CD14-positive monocyte (primary cell): ENCODE measurements around the gene IMMP2L. TPM values are rescaled to one million over a fixed set of nuclear protein-coding genes. Genes with fewer than 3 reads are reported as not detected.

Source experiments
- DNase-seq, 3 donors: peaks; one replicate each; pipeline ENCODE4 v3.0.0-alpha.2; 2011 to 2022
- H2AFZ ChIP-seq: 2 replicates; pipeline ENCODE4 v1.6.0; 2012; ENCODE audit warnings: mild to moderate bottlenecking, low read depth, low read length, inconsistent platforms; ENCODE audit not compliant: insufficient read depth, poor library complexity, severe bottlenecking
- H3K27ac ChIP-seq, 2 donors: 1 replicate in 1 of 2; 2 replicates in 1 of 2; pipeline ENCODE4 v1.5.1; 2012 to 2013; ENCODE audit warnings: low read length in 2 of 2, control low read depth in 1 of 2, inconsistent platforms in 1 of 2, low read depth in 1 of 2, mild to moderate bottlenecking in 1 of 2
- H3K27me3 ChIP-seq, 2 donors: one replicate each; pipeline versions ENCODE4 v1.6.0 to v1.6.1; 2011 to 2013; ENCODE audit warnings: low read length in 2 of 2; ENCODE audit not compliant: control insufficient read depth in 2 of 2, insufficient read depth in 2 of 2
- H3K36me3 ChIP-seq, 2 donors: replicated peaks in 1 of 2; 1 replicate in 1 of 2; 2 replicates in 1 of 2; pipeline versions ENCODE4 v1.5.1 to v1.6.1; 2012 to 2013; ENCODE audit warnings: low read length in 2 of 2, control low read depth in 1 of 2, inconsistent platforms in 1 of 2, mild to moderate bottlenecking in 1 of 2; ENCODE audit not compliant: insufficient read depth in 2 of 2, control insufficient read depth in 1 of 2
- H3K4me1 ChIP-seq, 2 donors: 1 replicate in 1 of 2; 2 replicates in 1 of 2; pipeline versions ENCODE4 v1.5.1 to v1.6.1; 2012 to 2013; ENCODE audit warnings: low read length in 2 of 2, control low read depth in 1 of 2, inconsistent platforms in 1 of 2, mild to moderate bottlenecking in 1 of 2, moderate library complexity in 1 of 2; ENCODE audit not compliant: insufficient read depth in 2 of 2, control insufficient read depth in 1 of 2
- H3K4me2 ChIP-seq: replicated peaks from 2 replicates; pipeline ENCODE3; 2012; ENCODE audit warnings: low read length, moderate library complexity, mild to moderate bottlenecking; ENCODE audit not compliant: poor library complexity, severe bottlenecking; ENCODE audit errors: extremely low read depth
- H3K4me3 ChIP-seq, 3 experiments: fragments of 200-600 bp in 1 of 3; sonication (generic) in 1 of 3; replicated peaks in 1 of 3; 1 replicate in 2 of 3; 2 replicates in 1 of 3; pipeline ENCODE4 v1.5.1; 2011 to 2013; ENCODE audit warnings: low read length in 3 of 3, mild to moderate bottlenecking in 3 of 3, control low read depth in 2 of 3, low read depth in 2 of 3, inconsistent platforms in 1 of 3, moderate library complexity in 1 of 3
- H3K79me2 ChIP-seq: 2 replicates; pipeline ENCODE4 v1.6.0; 2012; ENCODE audit warnings: mild to moderate bottlenecking, control low read depth, inconsistent platforms, low read length, moderate library complexity; ENCODE audit not compliant: insufficient read depth
- H3K9ac ChIP-seq: 2 replicates; pipeline ENCODE4 v1.6.0; 2017; ENCODE audit warnings: low read length, mild to moderate bottlenecking; ENCODE audit not compliant: insufficient read depth, poor library complexity, severe bottlenecking
- H3K9me3 ChIP-seq, 2 donors: replicated peaks in 1 of 2; 1 replicate in 1 of 2; 2 replicates in 1 of 2; pipeline versions ENCODE4 v1.5.1 to v1.6.1; 2012 to 2013; ENCODE audit warnings: low read length in 2 of 2, control low read depth in 1 of 2; ENCODE audit not compliant: control insufficient read depth in 1 of 2, insufficient read depth in 1 of 2
- H4K20me1 ChIP-seq: 2 replicates; pipeline ENCODE4 v1.6.0; 2012; ENCODE audit warnings: mild to moderate bottlenecking, low read length, control low read depth, moderate library complexity; ENCODE audit not compliant: insufficient read depth
- H3K27ac Mint-ChIP-seq, 7 donors: one replicate each; pipeline ENCODE4 v1.8.0; 2020; ENCODE audit warnings: mild to moderate bottlenecking in 7 of 7, mixed read lengths in 7 of 7, moderate library complexity in 6 of 7, inconsistent platforms in 2 of 7
- H3K27me3 Mint-ChIP-seq, 3 donors: one replicate each; pipeline ENCODE4 v1.8.0; 2021 to 2022; ENCODE audit warnings: low read depth in 3 of 3, mild to moderate bottlenecking in 3 of 3, mixed read lengths in 3 of 3, moderate library complexity in 3 of 3, inconsistent platforms in 1 of 3
- H3K36me3 Mint-ChIP-seq, 2 donors: one replicate each; pipeline ENCODE4 v1.8.0; 2020; ENCODE audit warnings: mixed read lengths in 2 of 2, inconsistent platforms in 1 of 2, mild to moderate bottlenecking in 1 of 2
- H3K4me1 Mint-ChIP-seq: one replicate; pipeline ENCODE4 v1.8.0; 2020; ENCODE audit warnings: mild to moderate bottlenecking, mixed read lengths
- H3K4me3 Mint-ChIP-seq, 2 donors: one replicate each; pipeline ENCODE4 v1.8.0; 2020; ENCODE audit warnings: mild to moderate bottlenecking in 2 of 2, mixed read lengths in 2 of 2, moderate library complexity in 1 of 2
- H3K9me3 Mint-ChIP-seq, 7 donors: one replicate each; pipeline ENCODE4 v1.8.0; 2020 to 2022; ENCODE audit warnings: mixed read lengths in 7 of 7, mild to moderate bottlenecking in 6 of 7, moderate library complexity in 6 of 7, inconsistent platforms in 2 of 7
- CTCF ChIP-seq: fragments of 200-600 bp; IDR thresholded peaks from one replicate; pipeline ENCODE4 v1.8.0; 2022; ENCODE audit warnings: antibody characterized with exemption, mild to moderate bottlenecking
- WGBS: methylation state at CpG from one replicate; pipeline ENCODE4 v1.1.5; 2013; ENCODE audit warnings: missing lambda C conversion rate; ENCODE audit not compliant: insufficient coverage; 5-methylcytosine and 5-hydroxymethylcytosine counted together
- intact Hi-C, 2 donors: fragments of 100-400 bp; cut with micrococcal nuclease; formaldehyde crosslinking; loops; one replicate each; pipeline versions ENCODE4 v1.15.0 to v1.15.1; 2023
- polyA plus RNA-seq, 3 donors: library from polyadenylated mRNA; depleted of rRNA in 1 of 3; unstranded in 2 of 3; stranded (reverse) in 1 of 3; fragments of 300-500 nt in 2 of 3; fragments of >200 nt in 1 of 3; fragmentation: Illumina TruSeq in 2 of 3; gene quantifications; 1 replicate in 2 of 3; 2 replicates in 1 of 3; pipeline ENCODE4 v1.2.3, GENCODE V29; 2012 to 2021

The IMMP2L gene
- polyA plus RNA-seq, 3 donors = 1.9 to 6.4 (median 6.2) TPM

- no peak for TF ChIP-seq CTCF
- no peaks in the 10 kb centered on the region for H3K27me3 ChIP-seq
- H4K20me1 ChIP-seq = no peaks in the 10 kb centered on the region
- Mint-ChIP-seq H3K27ac (no peak overlapping the region), H3K27me3 (peaks cover 0 to 2% (median 0%) of the 10 kb centered on the region in 3 donors), H3K36me3 (no peaks in the 10 kb centered on the region), H3K4me1 (no peaks in the 10 kb centered on the region), H3K4me3 (no peak overlapping the region), H3K9me3 (peaks cover 7 to 17% (median 10%) of the 10 kb centered on the region in 7 donors)
- 20% methylated on average over 1 of the region's 1 CpG for WGBS
- H2AFZ ChIP-seq = no peak overlapping the region
- no peaks in the 10 kb centered on the region for H3K4me1 ChIP-seq
- peaks cover 4 to 13% of the 10 kb centered on the region in 2 donors for H3K9me3 ChIP-seq
- no peak overlapping the region for H3K9ac ChIP-seq
- no peaks in the 10 kb centered on the region for H3K36me3 ChIP-seq
- H3K4me3 ChIP-seq = no peak overlapping the region
- DNase-seq = no peak
- intact Hi-C loops = no loop called here
- H3K79me2 ChIP-seq = no peaks in the 10 kb centered on the region
- no peak overlapping the region for H3K4me2 ChIP-seq
- no peak overlapping the region for H3K27ac ChIP-seq
These were observed 223.3 kb downstream of the IMMP2L start for GRCh38 chr7:111339006-111339405.

GRCh38 chr7:111333010-111333409 is 229.3 kb downstream of the IMMP2L start:
- Histone ChIP-seq H3K9me3 (no peaks in the 10 kb centered on the region), H3K36me3 (no peaks in the 10 kb centered on the region), H3K79me2 (no peaks in the 10 kb centered on the region), H3K27ac (no peak overlapping the region), H4K20me1 (no peaks in the 10 kb centered on the region), H2AFZ (no peak overlapping the region), H3K4me2 (no peak overlapping the region), H3K27me3 (no peaks in the 10 kb centered on the region), H3K9ac (no peak overlapping the region), H3K4me1 (peaks cover 0 to 7% of the 10 kb centered on the region in 2 donors), H3K4me3 (no peak overlapping the region)
- intact Hi-C loops = no loop called here
- Mint-ChIP-seq H3K36me3 (no peaks in the 10 kb centered on the region), H3K27ac (no peak overlapping the region), H3K4me3 (no peak overlapping the region), H3K4me1 (peaks cover 10% of the 10 kb centered on the region), H3K27me3 (peaks cover 0 to 3% (median 0%) of the 10 kb centered on the region in 3 donors), H3K9me3 (peaks cover 0 to 9% (median 0%) of the 10 kb centered on the region in 7 donors)
- 100% methylated on average over 1 of the region's 1 CpG for WGBS
- no peak for DNase-seq
- no peak for TF ChIP-seq CTCF
